Tibial nerve (tissue), 4 donors: ENCODE data around the gene ZNF552.

ENCODE experiments used
- CTCF ChIP-seq, 5 experiments: fragments of 200-600 bp in 3 of 5; fragments of 450-650 bp in 2 of 5; sonication (generic) in 3 of 5; IDR thresholded peaks; one replicate each; pipeline ENCODE4 v1.5.1; 2016 to 2019; ENCODE audit warnings: antibody characterized with exemption in 5 of 5, mild to moderate bottlenecking in 3 of 5, moderate library complexity in 2 of 5
- EP300 ChIP-seq, 2 donors: sonication (generic); formaldehyde crosslinking; IDR thresholded peaks; one replicate each; pipeline ENCODE4 v1.6.1; 2017; ENCODE audit warnings: antibody characterized with exemption in 2 of 2, mild to moderate bottlenecking in 1 of 2
- POLR2A ChIP-seq, 2 donors: fragments of 450-650 bp; IDR thresholded peaks; one replicate each; pipeline ENCODE4 v1.6.1; 2017; ENCODE audit warnings: antibody characterized with exemption in 2 of 2, mild to moderate bottlenecking in 2 of 2, moderate library complexity in 2 of 2

GRCh38 chr19:57803265-57803593 is 11.5 kb downstream of the ZNF552 start:
- TF ChIP-seq CTCF (IDR thresholded peaks at IDR 0.05): no peak
- no peak for TF ChIP-seq POLR2A (IDR thresholded peaks at IDR 0.05)
- TF ChIP-seq EP300 (IDR thresholded peaks at IDR 0.05): no peak
